Vagina (tissue), 2 donors: Measurements from ENCODE around the gene CETP.

Source experiments
- CTCF ChIP-seq, 3 experiments: fragments of 450-650 bp in 2 of 3; fragments of 200-600 bp in 1 of 3; sonication (generic) in 1 of 3; IDR thresholded peaks; one replicate each; pipeline ENCODE4 v1.5.1; 2017 to 2019; ENCODE audit warnings: antibody characterized with exemption in 3 of 3, mild to moderate bottlenecking in 2 of 3, moderate library complexity in 2 of 3
- POLR2A ChIP-seq, 2 donors: fragments of 450-650 bp; IDR thresholded peaks; one replicate each; pipeline ENCODE4 v1.6.1; 2017; ENCODE audit warnings: antibody characterized with exemption in 2 of 2, mild to moderate bottlenecking in 2 of 2, moderate library complexity in 2 of 2
- POLR2AphosphoS5 ChIP-seq, 2 donors: sonication (generic); formaldehyde crosslinking; IDR thresholded peaks; one replicate each; pipeline ENCODE4 v1.9.0; 2017; ENCODE audit warnings: antibody characterized with exemption in 2 of 2, mild to moderate bottlenecking in 2 of 2, low read depth in 1 of 2; ENCODE audit not compliant: insufficient read depth in 1 of 2

- TF ChIP-seq CTCF (IDR thresholded peaks at IDR 0.05) (no peak), POLR2A (IDR thresholded peaks at IDR 0.05) (no peak), POLR2AphosphoS5 (IDR thresholded peaks at IDR 0.05; ENCODE audit: insufficient read depth in 1 of 2, low read depth in 1 of 2) (no peak)
Measured at GRCh38 chr16:56986361-56986760, 24.6 kb downstream of the CETP start.
